NB4 (cell line): ENCODE results near the gene OR56A5.

Source experiments
- CTCF ChIP-seq: IDR thresholded peaks from one replicate; pipeline ENCODE4 v1.5.1; 2012; ENCODE audit warnings: low read depth, low read length
- MAX ChIP-seq: IDR thresholded peaks from 2 replicates; pipeline ENCODE4 v1.6.1; 2011; ENCODE audit warnings: low read depth, low read length
- MYC ChIP-seq: IDR thresholded peaks from 2 replicates; pipeline ENCODE4 v1.6.1; 2011; ENCODE audit warnings: low read depth, low read length
- POLR2A ChIP-seq: IDR thresholded peaks from 2 replicates; pipeline ENCODE4 v1.6.1; 2011; ENCODE audit warnings: mild to moderate bottlenecking; ENCODE audit not compliant: insufficient read length; ENCODE audit errors: extremely low read depth

- no peak for TF ChIP-seq POLR2A
- TF ChIP-seq CTCF = no peak
- no peak for TF ChIP-seq MAX
- no peak for TF ChIP-seq MYC
Observed at GRCh38 chr11:5931061-5931460, 37.2 kb downstream of the OR56A5 start.
